A673 (cell line): ENCODE data around the gene POLR3F.

Source experiments
- CTCF ChIP-seq: fragments of 300-800, 200-600 bp; sonication (generic); conservative IDR thresholded peaks from 2 replicates; pipeline ENCODE4 v1.5.1; 2017; ENCODE audit warnings: low read depth, mild to moderate bottlenecking, antibody characterized with exemption, low read length, moderate library complexity, mixed read lengths
- EZH2 ChIP-seq: fragments of 200-600 bp; sonication (generic); IDR thresholded peaks from 2 replicates; pipeline ENCODE4 v1.6.1; 2017; ENCODE audit warnings: borderline replicate concordance, low read depth, mild to moderate bottlenecking, mixed read lengths, antibody characterized with exemption, low read length; ENCODE audit not compliant: poor library complexity, severe bottlenecking

DNA sequence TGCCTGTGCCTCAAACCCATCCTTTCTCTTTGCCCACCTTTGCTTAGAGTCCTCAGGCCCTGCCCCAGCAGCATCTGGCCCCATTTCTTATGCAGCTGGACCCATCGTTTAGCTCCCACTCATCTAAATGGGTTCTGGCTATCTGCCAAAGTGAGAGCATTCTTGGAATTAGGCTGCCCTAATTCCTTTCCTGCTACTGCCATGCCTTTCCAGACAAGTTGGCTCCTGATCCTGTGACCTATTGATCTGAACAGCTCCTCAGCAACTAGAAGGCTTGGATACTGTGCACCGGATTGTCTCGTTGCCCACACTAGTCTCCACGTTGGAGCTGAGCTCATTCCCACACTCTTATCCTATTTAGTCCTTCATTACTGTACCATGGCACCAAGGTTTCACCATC, 23.3 kb upstream of the POLR3F start:
- TF ChIP-seq EZH2, result no peak
- TF ChIP-seq CTCF, result no peak
